Medulla oblongata (tissue), 1 donor: ENCODE results near the gene ADAP1.
"Not testable (repeated sequence)": the region's sequence is repeated elsewhere in the genome, so short reads cannot be mapped to it uniquely, and the experiment has no call there.

ENCODE experiments used
- DNase-seq: peaks from one replicate; pipeline ENCODE4 v3.0.0-alpha.2; 2015; ENCODE audit errors: extremely low spot score

Gene ADAP1

GRCh38 chr7:938546-939185 is 15.8 kb downstream of the ADAP1 start:
- DNase-seq, result no peak

DNA sequence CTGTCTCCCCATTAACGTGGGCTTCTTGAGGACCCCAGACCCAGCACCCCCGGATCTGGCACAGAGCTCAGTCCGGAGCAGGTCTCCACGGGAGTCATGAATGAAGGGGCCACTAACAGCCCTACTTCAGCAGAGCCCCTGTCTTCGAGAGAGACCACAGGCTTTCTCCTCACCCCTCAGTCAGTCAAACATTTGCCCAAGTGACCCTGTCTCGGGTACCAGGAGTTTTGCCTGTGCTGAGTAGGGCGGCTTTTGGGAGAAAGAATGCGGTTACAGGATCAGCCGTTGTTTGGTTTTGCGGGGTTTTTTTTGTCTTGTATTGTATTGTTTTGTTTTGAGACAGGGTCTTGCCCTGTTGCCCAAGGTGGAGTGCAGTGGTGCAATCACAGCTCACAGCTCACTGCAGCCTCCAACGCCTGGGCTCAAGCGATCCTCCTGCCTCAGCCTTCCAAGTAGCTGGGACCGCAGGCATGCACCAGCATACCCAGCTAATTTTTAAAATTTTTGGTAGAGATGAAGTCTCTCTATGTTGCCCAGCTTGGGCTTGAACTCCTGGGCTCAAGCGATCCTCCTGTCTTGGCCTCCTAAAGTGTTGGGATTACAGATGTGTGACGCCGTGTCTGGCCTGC is 16.5 kb downstream of the ADAP1 start:
- no peak for DNase-seq

GRCh38 chr7:936386-937054 is 18.0 kb downstream of the ADAP1 start:
- no peak for DNase-seq

- no peak for DNase-seq
Observed at GRCh38 chr7:935874-936385, 18.6 kb downstream of the ADAP1 start.

GRCh38 chr7:935164-935873 is 19.2 kb downstream of the ADAP1 start:
- no peak for DNase-seq

- no peak for DNase-seq
Observed at GRCh38 chr7:934469-935163, 19.9 kb downstream of the ADAP1 start.

DNA sequence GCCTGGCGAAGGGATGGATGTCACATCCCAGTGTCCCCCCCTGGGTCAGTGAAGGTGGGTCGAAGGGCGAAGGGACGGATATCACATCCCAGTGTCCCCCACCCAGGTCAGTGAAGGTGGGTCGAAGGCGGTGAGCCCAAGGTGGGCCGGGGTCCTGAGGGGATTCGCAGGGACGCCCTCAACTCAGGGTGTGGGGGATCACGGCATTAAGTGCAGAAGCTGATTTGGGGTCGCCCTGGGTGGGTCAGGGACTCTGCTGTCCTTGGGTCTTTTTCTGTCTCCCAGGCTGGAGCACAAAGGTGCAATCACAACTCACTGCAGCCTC is 21.9 kb downstream of the ADAP1 start:
- DNase-seq, result no peak

DNA sequence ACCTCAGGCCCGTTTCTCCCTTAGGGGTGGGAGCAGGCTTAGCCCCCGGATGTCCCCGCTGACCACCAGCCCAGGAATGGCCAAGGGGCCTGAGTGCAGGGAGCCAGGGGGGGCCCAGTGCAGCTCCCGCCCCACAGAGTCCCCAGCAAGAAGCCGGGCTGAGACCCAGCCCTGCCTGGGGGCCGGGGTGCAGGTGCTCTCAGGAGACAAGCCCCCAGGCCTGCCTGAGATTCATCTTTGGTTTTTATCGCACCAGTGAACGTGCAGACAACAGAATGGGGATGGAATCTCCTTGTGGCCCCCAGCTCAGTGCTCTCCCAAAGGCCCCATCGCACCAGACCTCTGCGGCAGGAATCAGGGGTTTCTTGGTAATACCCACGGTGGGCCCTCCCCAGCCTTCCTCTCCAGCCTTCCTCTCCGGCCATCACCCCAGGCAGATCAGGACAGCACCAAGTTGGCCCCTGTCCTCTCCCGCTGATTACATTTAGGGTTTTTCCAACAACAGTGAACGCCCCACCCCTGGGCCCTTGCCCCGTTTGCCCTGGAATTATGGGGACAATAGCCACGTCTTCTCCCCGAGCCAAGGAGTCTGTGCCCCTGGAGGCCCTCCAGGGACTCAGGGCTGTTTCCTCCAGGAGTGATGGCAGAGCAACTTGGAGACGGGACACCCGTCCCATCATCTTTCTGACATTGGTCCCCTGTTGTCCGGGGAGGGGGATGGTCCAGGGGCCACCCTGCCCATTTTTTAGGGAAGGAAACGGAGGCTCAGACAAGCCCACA is 22.4 kb downstream of the ADAP1 start:
- no peak for DNase-seq

GRCh38 chr7:930975-931758 is 23.3 kb downstream of the ADAP1 start:
- no peak for DNase-seq

DNA sequence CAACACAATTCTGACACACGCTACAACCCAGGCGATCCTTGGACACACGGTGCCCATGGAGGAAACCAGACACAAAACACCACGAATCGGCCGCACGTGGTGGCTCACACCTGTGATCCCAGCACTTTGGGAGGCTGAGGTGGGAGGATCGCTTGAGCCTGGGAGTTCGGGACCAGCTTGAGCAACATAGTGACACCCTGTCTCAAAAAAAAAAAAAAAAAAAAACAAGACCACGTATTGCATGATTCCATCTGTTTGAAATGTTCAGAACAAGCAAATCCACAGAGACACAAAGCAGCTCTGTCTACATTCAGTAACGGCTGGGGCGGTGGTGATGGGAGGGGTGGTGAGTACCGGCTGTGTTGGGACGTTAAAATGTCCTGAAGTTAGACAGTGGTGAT is 25.2 kb downstream of the ADAP1 start:
- DNase-seq, result peak; percentile 77

DNA sequence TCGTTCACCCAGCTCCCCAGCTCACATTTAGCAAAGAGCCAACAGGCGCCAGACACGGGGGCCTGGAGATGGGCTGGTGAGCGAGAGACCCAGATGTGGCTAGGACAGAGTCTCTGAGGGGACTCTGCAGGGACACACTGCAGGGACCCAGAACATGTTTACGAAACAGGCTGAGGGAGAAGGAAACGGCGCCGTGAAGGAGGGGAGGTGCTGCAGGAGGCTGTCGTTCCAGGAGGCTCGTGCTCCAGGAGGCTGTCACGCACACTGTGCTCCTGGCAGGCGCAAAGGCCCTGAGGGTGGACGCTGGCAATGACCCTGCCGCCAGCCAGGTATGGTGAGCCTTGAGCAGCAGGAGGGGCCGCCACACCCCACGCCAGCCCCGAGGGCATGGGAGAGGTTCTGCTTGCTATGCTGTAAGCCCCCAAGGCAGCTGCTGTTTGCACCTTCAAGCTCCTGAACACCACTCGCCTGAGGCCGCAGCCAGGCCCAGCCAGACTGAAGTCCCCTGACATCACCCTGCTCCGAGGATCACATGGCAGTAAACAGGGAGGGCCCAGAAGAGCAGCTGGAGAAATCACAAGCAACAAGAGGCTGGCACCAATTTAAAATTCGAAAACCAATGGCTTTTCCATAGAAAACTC is 27.3 kb downstream of the ADAP1 start:
- peak; percentile 86 for DNase-seq

DNA sequence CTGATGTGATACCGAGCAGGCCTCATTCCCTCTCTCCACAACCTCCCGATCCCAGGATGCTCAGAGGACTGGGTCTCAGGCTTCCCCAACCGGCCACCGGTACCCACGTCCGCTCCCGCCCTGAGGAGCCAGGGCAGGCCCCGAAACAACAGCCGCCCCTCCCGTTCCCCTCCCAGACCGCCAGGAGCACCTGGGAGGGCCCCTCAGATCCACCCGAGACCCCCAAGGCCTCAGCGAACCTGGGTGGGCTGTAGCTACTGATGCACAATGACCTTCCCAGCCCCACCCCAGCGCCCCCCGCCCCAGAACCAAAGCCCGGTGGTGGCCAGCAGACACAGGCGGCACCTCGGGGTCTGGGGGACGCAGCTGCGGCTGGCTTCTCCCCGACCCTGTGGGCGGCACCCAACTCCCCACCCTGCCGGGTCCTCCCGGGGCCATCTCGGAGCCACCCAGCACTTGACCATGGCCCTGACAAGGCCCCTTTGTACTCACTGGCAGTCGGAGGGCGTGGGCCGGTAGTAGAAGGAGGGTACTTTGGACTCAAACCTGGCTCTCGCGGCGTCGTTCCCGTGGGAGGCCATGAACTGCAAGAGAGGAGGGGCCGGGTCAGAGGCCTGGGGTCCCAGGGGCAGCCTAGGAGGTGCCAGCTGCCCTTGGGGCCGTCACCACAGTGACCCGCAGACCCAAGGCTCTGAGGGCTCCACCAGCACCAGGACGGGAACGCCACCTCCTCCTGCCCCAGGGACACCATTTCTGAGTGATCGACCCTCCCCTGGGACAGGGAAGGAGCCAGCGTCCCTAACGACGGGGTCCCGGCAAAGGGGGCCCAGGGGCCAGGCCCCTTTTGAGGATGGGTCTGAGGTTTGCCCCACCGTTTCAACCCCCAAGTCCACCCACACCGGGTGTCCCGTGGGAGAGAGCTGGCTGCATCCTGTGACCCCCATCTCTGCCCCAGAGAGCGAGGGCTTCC is 28.1 kb downstream of the ADAP1 start:
- peak; percentile 76 for DNase-seq

DNA sequence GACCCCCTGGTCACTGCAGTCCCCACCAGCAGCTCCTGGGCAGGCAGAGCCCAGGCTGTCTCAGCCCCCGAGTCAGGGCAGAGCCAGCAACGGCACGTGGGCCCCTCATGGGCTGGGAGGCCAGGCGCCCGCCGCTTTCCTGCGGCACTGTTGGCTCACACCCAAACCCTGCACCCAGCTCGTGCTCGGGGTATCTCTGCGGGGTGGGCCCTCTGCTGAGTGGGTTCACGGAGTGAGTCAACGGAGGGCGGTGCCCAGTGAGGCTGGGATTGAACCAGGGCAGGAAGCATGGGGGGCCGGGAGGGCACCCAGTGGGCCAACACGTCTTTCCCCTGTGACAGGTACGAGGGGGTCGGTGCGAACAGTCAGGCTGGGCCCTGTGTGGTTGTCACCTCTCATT is 28.9 kb downstream of the ADAP1 start:
- no peak for DNase-seq

DNA sequence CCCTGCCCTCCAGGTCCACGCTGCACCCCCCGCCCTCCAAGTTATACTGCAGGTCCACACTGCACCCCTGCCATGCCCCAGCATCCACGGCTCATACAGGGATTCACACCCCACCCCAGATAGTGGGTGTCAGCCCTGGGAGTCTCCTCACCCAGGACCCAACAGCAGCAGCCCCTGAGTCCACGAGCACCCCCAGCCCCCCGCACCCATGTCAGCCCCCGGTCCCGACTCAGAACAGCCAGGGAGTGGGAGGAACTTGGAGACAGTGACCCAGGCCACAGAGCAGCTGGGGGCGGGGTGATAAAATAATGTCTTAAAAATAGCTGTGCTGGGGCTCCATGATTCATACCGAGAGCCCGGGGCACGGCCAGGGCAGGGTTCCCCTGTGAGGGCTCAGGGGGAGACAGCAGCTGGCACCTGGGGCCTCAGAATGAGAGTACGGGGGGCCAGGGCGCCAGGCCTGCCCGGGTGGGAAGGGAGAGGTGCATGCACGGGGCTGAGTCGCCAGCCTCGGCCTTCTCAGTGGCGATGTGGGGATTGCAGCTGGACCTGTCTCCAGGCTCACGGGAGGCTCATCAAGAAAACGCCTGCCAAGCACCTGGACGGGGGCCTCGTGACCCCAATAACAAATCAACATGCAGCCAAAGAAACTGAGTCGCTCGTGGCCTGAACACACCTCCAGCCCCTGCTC is 29.8 kb downstream of the ADAP1 start:
- no peak for DNase-seq

- not testable (repeated sequence) for DNase-seq
Observed at GRCh38 chr7:924042-924441, 30.4 kb downstream of the ADAP1 start.

GRCh38 chr7:923108-924041 is 31.1 kb downstream of the ADAP1 start:
- peak; percentile 63 for DNase-seq
